GM19193 (cell line): ENCODE data around the gene CDYL2.

ENCODE experiments used
- POLR2A ChIP-seq: IDR thresholded peaks from 4 replicates; pipeline ENCODE4 v1.6.1; 2011; ENCODE audit not compliant: insufficient read depth, insufficient read length; ENCODE audit errors: extremely low read depth

CDYL2 gene

DNA sequence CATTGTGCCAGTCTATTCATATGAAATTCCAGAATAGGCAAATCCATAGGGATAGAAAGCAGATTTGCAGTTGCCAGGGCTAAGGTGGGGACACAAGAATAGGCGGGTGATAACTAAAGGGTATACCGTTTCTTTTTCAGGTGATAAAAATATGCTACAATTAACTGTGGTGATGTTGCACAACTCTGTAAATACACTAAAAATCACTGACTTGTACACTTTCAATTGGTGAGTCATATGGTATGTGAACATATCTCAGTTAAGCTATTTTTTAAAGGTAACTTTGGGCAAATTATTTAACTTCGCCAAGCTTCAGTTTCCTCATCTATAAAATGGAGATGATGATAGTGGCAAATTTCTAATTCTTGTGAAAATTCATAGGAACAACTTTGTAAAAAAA, 65.9 kb downstream of the CDYL2 start:
- TF ChIP-seq POLR2A, result no peak

DNA sequence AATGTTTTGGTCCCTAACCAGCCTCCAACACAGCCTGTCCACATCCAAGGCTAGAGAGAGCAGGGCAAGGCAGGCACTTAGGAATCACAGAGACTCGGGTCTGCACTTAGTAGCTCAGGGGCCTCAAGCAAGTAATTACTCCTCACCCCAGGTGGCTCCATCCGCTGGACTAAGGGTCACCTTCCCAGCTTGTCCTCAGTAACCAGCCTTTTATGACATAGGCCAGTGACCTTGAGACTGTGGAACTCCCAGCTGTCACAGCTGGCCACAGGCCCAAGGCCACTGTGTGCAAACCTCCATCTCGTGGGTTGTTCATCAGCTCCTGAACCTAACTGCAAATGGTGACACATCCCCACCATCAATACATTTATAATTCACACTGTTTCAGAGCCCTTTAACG, 68.6 kb downstream of the CDYL2 start:
- no peak for TF ChIP-seq POLR2A

- no peak for TF ChIP-seq POLR2A
Measured at GRCh38 chr16:80733407-80733806, 71.0 kb downstream of the CDYL2 start.

DNA sequence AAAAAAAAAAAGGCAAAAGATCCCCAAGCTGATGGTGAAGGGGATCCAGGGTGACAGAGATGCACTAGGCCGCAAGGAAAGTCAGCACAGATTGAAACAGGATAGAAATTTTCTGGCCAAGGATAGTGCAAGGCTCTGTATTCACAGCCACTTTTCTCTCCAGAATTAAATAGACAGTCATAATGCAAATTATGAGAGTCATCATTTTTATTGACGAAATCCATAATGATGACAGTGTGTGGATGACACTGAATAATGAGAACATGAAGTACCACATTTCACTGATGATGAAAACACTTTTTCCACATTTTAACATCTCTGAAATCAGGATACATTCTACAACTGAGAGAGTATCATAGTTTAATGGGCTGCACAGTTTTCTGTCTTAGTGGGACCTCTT, 72.5 kb downstream of the CDYL2 start:
- TF ChIP-seq POLR2A, result no peak

DNA sequence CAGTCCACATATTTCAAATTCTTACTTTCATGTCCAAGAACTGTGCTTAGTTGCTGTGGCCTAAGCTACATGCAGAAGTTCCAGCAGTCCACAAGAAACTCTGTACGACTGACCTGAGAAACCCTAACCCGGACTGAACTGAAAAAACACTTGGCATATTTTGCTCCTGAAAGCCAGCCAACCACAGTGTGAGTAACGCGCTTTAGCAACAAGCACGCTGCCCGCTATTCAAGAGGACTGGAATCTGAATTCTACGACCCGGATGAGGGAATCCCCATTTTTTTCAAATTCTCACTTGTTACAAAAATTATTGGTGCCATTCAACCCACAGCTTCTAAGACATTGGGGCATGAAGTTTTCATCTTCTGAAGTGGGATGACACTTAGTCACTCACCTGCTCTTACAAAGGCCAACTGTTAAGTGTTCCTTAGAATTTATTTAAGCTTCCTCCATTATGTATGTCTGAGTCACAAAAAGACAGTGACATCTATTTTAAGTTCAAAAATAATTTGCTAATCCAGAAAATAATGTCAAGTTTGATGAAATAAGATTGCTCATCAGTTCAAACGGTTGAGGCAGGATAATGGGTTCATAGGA, 78.7 kb downstream of the CDYL2 start:
- no peak for TF ChIP-seq POLR2A

- no peak for TF ChIP-seq POLR2A
Measured at GRCh38 chr16:80723981-80724380, 80.4 kb downstream of the CDYL2 start.

DNA sequence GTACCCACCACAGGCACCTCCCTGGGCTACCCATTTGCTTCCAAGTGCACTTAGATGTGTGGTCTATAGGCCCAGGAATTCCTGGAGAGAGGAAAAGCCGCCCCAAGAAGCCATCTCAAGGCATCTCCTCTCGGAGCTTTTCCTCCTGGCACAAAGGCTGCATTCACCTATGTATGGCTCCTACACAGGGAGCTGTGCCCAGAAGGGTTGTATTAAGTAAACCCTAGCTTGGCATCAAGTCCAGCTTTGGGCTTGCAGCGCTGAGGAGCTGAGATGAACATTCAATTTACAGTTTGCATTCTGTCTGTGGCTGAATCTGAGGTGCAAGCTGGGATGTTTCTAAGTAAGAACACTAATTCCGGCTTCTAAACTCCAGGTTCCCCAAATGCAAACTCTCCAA, 81.3 kb downstream of the CDYL2 start:
- no peak for TF ChIP-seq POLR2A

- TF ChIP-seq POLR2A, result no peak
Measured at GRCh38 chr16:80720804-80721371, 83.5 kb downstream of the CDYL2 start.

DNA sequence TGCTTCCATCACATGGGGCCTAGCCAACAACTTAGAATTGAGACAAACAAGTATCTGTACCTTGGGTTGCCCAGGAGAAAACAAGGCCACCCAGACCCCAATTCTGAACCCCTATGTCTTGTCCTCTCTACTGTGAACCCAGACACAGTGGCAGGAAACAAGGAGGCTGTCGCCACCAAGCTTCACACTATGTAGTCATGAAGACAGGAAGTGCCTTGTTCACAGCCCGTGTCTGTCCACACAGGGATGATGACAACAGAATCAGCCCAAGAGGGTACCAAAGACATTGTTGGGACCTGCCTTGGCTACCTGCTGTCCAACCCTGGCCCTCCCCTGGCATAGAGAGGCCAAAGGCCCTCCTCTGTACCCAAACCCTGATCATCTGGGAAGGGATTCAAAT, 84.8 kb downstream of the CDYL2 start:
- TF ChIP-seq POLR2A, result no peak

DNA sequence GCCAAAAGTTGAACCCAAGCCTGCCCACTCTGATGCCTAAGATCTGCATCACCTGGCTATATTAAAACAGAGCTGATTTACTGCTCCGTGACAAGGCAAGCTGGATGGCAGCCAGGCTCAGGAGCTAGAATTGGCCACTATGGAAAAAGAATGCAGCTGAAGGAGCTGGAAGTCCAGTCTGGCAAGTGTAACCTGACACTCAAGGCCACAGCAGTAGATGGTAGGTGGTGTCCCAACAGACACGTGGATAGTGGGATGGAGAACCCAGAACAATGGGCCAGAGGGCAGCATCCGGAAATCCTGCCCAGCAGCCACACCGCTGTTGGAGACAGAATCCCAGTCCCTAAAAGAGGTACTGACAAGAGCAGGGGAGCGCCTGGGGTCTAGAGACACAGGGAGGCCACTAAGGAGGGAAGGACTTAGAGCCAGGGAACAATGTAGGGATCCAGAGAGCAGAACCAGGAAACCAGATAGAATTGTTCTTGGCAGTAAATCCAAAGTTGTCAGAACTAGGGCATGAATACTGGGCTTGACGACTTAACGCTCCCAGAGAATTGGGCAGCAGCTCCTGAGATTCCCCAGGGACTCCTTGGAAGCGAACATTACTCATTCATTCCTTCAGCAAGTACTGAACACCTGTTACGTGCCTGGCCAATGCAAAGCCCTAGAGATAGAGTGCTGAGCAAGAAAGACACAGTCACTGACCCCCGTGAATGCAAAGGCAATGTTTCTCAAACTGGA, 85.7 kb downstream of the CDYL2 start:
- TF ChIP-seq POLR2A, result no peak

DNA sequence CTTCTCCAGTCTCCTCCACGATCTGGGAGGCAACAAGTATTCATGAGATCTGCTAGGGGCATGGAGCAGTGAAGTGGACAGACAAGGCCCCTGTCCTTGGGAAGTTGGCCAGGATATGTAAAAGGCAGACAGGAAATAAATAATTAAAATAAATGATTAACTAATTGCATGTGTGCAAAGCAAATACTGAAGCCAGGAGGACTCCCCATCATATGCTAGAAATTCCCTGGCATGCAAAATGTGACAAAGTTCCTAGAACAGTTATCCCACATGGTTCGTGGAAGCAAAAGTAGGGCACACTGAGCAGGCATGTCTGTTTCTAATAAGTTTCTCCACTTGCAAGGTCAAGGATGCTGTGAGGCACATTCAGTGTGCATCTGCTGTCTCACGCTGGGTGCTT, 86.8 kb downstream of the CDYL2 start:
- TF ChIP-seq POLR2A, result no peak

GRCh38 chr16:80716564-80717139, 87.7 kb downstream of the CDYL2 start:
- no peak for TF ChIP-seq POLR2A

DNA sequence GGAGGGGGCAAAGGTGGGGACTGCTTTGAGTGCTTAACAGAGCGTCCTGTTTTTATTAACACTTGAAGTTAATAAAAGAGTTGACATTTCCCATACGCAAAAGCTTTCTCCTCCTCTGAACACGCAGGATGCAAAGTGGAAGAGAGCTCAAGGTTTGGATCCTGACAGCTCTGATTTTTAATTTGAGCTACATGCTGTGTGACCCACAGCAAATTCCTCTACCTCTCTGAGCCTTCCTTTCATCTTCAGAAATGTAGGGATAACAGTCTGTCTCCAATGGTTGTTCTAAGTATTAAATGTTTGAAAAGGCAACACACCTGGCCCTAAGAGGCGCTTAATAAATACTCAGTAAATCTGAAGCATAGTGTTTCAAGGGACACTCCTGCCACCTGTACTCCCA, 93.0 kb downstream of the CDYL2 start:
- no peak for TF ChIP-seq POLR2A

DNA sequence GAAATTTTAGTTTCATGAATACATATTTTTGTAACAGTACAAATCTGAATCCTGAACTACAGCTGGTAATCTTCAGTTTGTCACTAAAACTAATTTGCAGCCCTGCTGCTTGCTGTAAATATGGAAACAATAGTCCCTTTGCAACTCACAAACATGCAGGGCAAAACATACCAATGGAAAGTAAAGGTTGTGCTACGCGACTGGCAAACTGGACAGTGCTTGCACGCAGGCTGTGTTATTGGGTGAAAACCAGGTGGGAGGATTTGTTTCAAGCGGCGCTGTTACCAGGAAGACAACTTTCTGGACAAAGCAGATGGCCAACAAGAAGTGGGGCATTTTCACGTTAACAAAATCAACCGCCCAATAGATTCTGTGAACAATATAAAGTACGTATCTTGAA, 93.5 kb downstream of the CDYL2 start:
- TF ChIP-seq POLR2A, result no peak

GRCh38 chr16:80708823-80709222, 95.6 kb downstream of the CDYL2 start:
- no peak for TF ChIP-seq POLR2A

GRCh38 chr16:80707686-80708085, 96.7 kb downstream of the CDYL2 start:
- TF ChIP-seq POLR2A, result no peak
